ENCODE results near the gene CDK1.

The CDK1 gene

DNA sequence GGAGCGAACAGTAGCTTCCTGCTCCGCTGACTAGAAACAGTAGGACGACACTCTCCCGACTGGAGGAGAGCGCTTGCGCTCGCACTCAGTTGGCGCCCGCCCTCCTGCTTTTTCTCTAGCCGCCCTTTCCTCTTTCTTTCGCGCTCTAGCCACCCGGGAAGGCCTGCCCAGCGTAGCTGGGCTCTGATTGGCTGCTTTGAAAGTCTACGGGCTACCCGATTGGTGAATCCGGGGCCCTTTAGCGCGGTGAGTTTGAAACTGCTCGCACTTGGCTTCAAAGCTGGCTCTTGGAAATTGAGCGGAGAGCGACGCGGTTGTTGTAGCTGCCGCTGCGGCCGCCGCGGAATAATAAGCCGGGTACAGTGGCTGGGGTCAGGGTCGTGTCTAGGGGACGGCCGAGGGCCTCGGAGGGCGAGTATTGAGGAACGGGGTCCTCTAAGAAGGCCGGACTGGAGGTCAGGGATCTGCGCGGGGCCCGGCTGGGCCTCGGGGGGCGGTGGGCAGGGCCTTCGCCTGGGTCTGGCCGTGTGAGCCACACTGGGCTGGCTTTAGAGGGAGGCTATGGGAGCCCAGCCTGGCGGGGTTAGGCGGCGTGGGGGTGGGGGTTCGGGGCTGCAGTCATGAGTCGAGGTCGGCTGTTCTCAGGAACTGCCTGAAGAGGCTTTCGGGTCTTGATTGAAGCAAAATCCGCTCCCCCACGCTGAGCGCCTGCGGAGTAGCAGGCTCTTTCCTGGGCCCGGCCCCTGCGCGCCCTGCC, at the start of gene CDK1:
TSS of gene CDK1 (plus strand) at position 265 of the 757 bp plus-strand sequence. CDS start 1,688 bp downstream, outside the sequence.
- no peaks in the 10 kb centered on the region for H3K9me3 ChIP-seq (ENCODE audit: severe bottlenecking)

DNA sequence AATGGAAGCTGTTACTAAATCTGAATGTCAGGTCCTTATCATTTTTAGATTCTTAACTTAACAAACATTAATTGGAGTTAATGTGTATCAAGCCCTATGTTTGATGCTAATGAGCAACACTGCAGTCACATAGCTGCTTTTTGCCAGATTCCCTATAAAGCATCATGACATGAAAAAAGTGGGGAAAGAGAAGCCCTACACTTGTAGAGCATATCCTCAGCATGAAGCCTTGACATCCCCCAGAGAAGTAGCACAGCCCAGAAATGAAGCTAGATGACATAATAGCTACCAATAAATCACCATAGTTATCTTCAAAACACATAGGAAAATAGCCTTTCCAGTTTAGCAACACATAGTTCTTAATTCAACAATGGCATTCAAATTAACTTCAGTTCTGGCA, 49.2 kb upstream of the CDK1 start:
- H3K36me3 ChIP-seq = no peaks in the 10 kb centered on the region
- TF ChIP-seq, protein P1, sequence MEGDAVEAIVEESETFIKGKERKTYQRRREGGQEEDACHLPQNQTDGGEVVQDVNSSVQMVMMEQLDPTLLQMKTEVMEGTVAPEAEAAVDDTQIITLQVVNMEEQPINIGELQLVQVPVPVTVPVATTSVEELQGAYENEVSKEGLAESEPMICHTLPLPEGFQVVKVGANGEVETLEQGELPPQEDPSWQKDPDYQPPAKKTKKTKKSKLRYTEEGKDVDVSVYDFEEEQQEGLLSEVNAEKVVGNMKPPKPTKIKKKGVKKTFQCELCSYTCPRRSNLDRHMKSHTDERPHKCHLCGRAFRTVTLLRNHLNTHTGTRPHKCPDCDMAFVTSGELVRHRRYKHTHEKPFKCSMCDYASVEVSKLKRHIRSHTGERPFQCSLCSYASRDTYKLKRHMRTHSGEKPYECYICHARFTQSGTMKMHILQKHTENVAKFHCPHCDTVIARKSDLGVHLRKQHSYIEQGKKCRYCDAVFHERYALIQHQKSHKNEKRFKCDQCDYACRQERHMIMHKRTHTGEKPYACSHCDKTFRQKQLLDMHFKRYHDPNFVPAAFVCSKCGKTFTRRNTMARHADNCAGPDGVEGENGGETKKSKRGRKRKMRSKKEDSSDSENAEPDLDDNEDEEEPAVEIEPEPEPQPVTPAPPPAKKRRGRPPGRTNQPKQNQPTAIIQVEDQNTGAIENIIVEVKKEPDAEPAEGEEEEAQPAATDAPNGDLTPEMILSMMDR (IDR thresholded peaks at IDR 0.05; ENCODE audit: low read depth, low read length) = no peak
- H3K27me3 ChIP-seq (ENCODE audit: insufficient read depth, low read depth, severe bottlenecking) = no peaks in the 10 kb centered on the region
- DNase-seq = no peak
- H3K9me3 ChIP-seq (ENCODE audit: severe bottlenecking) = no peaks in the 10 kb centered on the region
- no peak overlapping the region for H3K27ac ChIP-seq
- H3K4me3 ChIP-seq (ENCODE audit: low read depth, low read length) = no peak overlapping the region

More for the DNA sequence above, at the start of gene CDK1:
- Histone ChIP-seq H3K27me3 (ENCODE audit: insufficient read depth, low read depth, severe bottlenecking) (no peaks in the 10 kb centered on the region), H3K27ac (peak within 1 kb of the TSS; percentile 97), H3K4me3 (ENCODE audit: low read depth, low read length) (peak within 1 kb of the TSS; percentile 96), H3K36me3 (peaks cover 38% of the 10 kb centered on the region)
- peak; percentile 99 for DNase-seq
- TF ChIP-seq, protein P1 (IDR thresholded peaks at IDR 0.05; ENCODE audit: low read depth, low read length) = no peak

DNA sequence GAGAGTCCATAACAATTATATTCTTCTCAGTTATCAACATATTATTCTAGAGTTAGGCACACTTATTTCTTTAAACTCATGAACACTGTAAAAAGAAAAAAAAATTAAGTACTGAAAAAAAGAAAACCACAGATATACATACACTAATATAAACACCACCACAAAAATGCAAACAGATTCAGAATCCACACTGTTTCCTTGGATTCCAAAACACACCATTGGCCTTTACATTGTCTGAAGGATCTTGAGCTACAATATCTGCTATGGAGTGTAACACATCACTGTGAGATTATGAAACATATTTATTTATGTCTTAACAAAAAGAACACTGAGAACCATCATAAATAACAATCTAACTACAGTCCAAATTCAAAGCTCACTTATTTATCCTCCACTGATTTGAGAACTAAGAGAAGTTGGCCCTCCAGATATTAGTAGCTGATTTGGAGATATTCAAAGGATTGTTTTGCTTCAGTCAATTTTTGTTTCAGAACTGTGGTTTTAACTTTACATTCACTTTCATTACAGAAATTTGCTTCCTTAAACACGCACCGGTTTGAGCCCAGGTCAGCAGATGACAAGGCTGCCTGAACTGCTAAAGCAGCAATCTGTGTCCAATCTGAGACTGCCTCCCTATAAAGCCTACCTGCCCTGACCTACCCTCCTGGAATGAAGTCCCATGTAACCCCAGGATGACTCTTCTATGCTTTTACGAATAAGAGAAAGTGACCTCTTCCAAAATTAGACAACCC, 47.0 kb upstream of the CDK1 start:
- TF ChIP-seq, protein P1 (IDR thresholded peaks at IDR 0.05; ENCODE audit: low read depth, low read length) = no peak
- no peak overlapping the region for H3K4me3 ChIP-seq (ENCODE audit: low read depth, low read length)
- no peak overlapping the region for H3K27ac ChIP-seq
- DNase-seq = no peak
- H3K27me3 ChIP-seq (ENCODE audit: insufficient read depth, low read depth, severe bottlenecking) = no peaks in the 10 kb centered on the region
- no peaks in the 10 kb centered on the region for H3K9me3 ChIP-seq (ENCODE audit: severe bottlenecking)
- H3K36me3 ChIP-seq = no peaks in the 10 kb centered on the region

DNA sequence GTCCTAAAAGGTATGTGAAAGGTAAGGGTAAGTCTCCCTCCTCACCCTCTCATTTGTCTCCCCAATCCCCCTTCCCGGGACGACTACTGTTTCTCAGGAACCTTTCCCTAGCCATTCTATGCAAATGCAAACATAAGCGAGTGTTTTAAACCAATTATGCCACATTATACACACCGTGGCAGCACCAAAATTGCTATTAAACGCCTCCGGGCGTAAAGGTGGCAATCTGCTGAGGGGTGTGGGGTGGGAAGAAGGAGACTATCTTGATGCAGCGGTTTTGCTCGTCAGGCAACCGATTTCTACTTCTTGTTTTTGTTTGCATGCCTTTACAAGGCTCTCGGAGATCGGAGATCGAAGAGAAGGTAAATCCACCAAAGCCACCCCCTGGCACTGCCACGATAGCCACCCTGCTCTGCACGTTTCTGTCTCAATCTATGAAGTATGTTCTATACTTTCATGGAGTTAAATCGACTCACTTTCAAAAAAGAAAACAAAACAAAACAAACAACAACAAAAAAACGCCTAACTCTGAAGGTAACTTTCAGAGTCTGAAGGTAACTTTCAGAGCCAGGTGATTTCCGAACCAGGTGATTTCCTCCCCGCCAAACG, 46.0 kb upstream of the CDK1 start:
- TF ChIP-seq, protein P1 (IDR thresholded peaks at IDR 0.05; ENCODE audit: low read depth, low read length) = no peak
- no peaks in the 10 kb centered on the region for H3K36me3 ChIP-seq
- no peak overlapping the region for H3K27ac ChIP-seq
- no peaks in the 10 kb centered on the region for H3K9me3 ChIP-seq (ENCODE audit: severe bottlenecking)
- H3K27me3 ChIP-seq (ENCODE audit: insufficient read depth, low read depth, severe bottlenecking) = no peaks in the 10 kb centered on the region
- no peak for DNase-seq
- H3K4me3 ChIP-seq (ENCODE audit: low read depth, low read length) = no peak overlapping the region

DNA sequence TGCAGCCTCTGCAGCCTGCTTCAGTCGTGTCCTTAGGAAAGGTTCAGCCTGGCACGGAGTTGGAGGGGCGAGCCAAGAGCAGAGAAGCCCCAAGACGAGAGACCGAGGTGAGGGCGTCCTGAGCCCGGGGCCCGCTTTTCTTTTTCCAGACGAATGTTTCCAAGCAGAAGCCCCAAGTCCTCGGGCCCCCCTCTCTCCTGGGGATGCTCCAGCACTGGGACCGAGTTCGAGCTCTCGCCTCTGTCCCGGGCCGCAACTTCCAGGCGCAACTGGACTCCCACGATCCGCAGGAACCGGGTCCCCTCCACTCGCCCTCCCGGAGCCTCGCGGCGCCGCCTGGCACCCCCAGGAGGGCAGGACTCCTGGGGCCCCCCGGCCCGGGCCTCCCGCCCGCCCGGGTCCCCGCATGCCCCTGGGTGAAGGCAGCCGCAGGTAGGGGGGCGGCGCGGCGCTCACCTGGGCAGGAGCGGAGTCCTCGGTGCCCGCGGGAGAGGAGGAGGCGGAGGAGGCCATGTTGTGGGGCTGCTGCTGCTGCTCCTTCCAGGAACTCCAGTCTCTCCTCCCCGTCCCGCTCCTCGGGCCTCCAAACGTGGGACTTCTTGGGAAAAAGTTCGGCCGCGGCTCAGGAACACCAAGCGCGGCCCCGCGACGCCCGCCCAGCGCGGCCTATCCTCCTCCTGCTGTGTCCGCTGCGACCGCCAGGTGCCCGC, 45.3 kb upstream of the CDK1 start:
- H3K4me3 ChIP-seq (ENCODE audit: low read depth, low read length) = peak overlapping the region; percentile 61
- DNase-seq = peak; percentile 66
- H3K36me3 ChIP-seq = no peaks in the 10 kb centered on the region
- H3K27me3 ChIP-seq (ENCODE audit: insufficient read depth, low read depth, severe bottlenecking) = no peaks in the 10 kb centered on the region
- peak overlapping the region; percentile 9 for H3K27ac ChIP-seq
- no peaks in the 10 kb centered on the region for H3K9me3 ChIP-seq (ENCODE audit: severe bottlenecking)
- TF ChIP-seq, protein P1 (IDR thresholded peaks at IDR 0.05; ENCODE audit: low read depth, low read length) = no peak

Data from WERI-Rb-1 (cell line).